GM10248 (cell line): ENCODE measurements around the gene BRD3.

ENCODE experiments used
- CTCF ChIA-PET: fragments of 300-600 bp; sonication (Branson Sonifier 250); formaldehyde crosslinking; extraction: SDS; loops from one replicate; lab custom pipeline; 2021; ENCODE audit warnings: antibody characterized with exemption; lab: Yijun Ruan, JAX
- POLR2A ChIA-PET: fragments of 350-650 bp; sonication (Branson Sonifier 250); formaldehyde crosslinking; extraction: SDS; loops from one replicate; lab custom pipeline; 2020; ENCODE audit warnings: antibody characterized with exemption; lab: Yijun Ruan, JAX
- DNase-seq: peaks from one replicate; pipeline ENCODE4 v3.0.0; 2012; ENCODE audit errors: extremely low spot score
- CTCF ChIP-seq: IDR thresholded peaks from 2 replicates; pipeline ENCODE4 v1.5.1; 2012; ENCODE audit warnings: mild to moderate bottlenecking, low read depth; ENCODE audit errors: extremely low read depth, missing control alignments, control extremely low read depth

The BRD3 gene

GRCh38 chr9:134002796-134003195 is 65.0 kb downstream of the BRD3 start:
- no peak for TF ChIP-seq CTCF
- no peak for DNase-seq
- ChIA-PET POLR2A (no interaction called here), CTCF (no interaction called here)

DNA sequence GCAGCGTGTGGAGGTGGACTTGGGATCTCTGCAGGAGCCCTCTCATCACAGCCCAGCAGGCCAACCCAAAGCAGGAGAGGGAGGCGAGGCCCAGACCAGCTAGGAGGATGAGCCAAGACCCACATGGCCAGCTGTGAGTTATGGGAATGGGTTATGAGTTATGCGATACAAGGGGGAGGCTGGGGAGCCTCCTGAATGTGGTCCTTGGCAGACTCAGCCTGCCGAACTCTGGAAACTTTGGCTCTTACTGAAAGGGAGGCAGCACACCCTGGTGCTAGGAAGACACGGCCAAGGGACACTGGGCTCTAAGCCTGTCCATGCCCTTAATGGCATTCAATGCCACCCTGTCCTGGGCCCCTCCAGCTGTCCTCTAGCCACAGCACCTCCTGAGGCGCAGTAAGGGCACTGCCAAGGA is 68.0 kb downstream of the BRD3 start:
- DNase-seq: no peak
- TF ChIP-seq CTCF: no peak
- ChIA-PET POLR2A (no interaction called here), CTCF (interaction anchor here (1.0 kb wide), 1 partner anchor 218 kb away, joined by 6 read pairs; no protein-coding TSS in a partner anchor)

DNA sequence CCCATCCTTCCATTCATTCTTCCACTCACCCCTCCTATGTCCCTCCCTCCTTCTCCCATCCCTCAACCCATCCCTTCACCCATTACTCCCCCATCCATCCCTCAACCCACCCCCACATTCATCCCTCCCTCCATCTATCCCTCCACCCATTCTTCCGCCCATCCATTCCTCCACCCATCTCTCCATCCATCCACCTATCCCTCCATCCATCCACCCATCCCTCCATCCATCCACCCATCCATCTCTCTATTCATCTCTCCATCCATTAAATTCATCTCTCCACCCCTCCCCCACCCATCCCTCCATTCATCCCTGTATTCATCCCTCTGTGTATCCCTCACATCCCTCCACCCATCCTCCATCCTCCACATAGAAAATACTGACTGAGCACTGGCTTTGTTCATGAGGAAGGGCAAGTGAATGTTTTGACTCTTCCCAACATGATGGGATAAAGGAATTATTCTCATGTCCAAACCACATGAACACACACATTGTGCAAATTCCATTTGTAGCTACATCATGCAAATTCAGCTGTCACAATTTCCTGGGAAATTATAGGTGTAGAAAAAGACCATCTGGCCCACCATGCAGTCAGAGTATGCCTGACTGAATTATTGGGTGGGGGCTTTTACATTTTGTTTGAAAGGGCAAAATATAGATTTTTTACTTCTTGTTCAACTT is 68.8 kb downstream of the BRD3 start:
- POLR2A ChIA-PET: no interaction called here
- no peak for TF ChIP-seq CTCF
- no peak for DNase-seq
- CTCF ChIA-PET: interaction anchor here (1.0 kb wide), 1 partner anchor 217 kb away, joined by 6 read pairs; no protein-coding TSS in a partner anchor

GRCh38 chr9:133997584-133997983 is 70.2 kb downstream of the BRD3 start:
- DNase-seq: no peak
- no peak for TF ChIP-seq CTCF
- ChIA-PET POLR2A (no interaction called here), CTCF (interaction anchor here (1.1 to 1.3 kb wide), 2 partner anchors 217 to 255 kb away, joined by 3 to 7 read pairs; no protein-coding TSS in a partner anchor)

DNA sequence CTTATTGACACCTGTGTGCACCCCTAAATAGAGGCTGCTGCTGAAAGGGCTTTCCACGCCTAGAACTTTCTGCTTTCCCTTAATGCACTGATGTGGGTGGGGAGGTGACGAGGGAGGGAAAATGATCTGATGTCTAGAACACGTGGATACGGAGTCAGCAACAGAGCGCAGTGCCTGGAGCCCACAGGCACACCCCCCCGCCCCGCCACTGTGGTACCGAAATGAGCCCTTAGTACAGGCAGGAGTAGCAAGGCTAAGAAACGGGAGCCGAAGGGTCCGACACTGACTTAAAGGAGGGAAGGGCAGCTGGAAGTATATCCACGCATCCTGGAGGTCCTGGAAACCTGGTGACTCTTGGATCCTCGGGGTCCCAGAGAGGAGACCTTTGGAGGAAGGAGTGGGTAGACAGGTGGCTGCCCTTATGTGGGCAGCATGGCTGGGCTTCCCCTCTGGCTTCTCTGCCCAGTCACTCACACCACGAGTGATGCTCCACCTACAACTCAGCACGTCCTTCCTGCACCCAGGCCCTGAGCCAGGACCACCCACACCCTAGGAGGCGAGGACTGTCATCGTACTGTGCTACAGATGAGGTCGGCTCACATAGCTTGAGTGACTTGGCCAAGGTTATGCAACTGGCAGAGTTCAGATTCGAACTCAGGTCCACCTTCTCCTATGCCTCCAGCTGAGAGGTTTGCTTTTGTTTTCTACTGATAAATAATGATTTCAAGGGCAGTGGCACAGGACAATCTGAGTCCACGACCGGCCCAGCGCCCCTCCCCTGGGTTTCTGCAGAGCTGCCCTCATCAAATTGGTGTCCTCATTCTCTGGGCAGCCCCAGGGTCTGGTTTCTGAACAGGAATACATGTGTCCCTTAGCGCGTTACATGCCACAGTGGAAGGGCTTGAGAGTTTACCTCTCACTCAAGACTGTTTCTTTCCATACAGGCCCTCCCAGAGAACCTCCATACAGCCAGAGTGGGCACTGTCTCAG is 71.0 kb downstream of the BRD3 start:
- ChIA-PET POLR2A (no interaction called here), CTCF (interaction anchor here (1.1 to 4.6 kb wide), 7 partner anchors 9 to 254 kb away, joined by 3 to 38 read pairs (median 7); no protein-coding TSS in a partner anchor)
- TF ChIP-seq CTCF: no peak
- no peak for DNase-seq
